Pancreas (tissue), 10 donors: Measurements from ENCODE around the gene ABL1. TPM values are rescaled to one million over a fixed set of nuclear protein-coding genes. Genes with fewer than 3 reads are reported as not detected.

Experiments
- ATAC-seq, 4 donors: fragments of 200-7000 bp; cut with Tn5 transposase; one replicate each; pipeline versions ENCODE4 v1.8.0 to v1.9.1; 2020; ENCODE audit warnings: mild to moderate bottlenecking in 4 of 4, moderate library complexity in 4 of 4
- DNase-seq, 6 donors: peaks; one replicate each; pipeline ENCODE4 v3.0.0-alpha.2; 2020
- FAIRE-seq: peaks from 2 replicates; lab custom pipeline; 2012; peaks lifted over from hg19 to GRCh38; lab: Jason Lieb, UNC
- H3K27ac ChIP-seq, 4 donors: fragments of 200-600 bp; sonication (generic); 1 replicate in 3 of 4; 2 replicates in 1 of 4; pipeline versions ENCODE4 v1.5.0 to v1.8.0; 2020
- H3K27me3 ChIP-seq, 4 donors: fragments of 200-600 bp; one replicate each; pipeline ENCODE4 v1.8.0; 2021
- H3K36me3 ChIP-seq, 3 donors: fragments of 200-600 bp; sonication (generic) in 1 of 3; one replicate each; pipeline versions ENCODE4 v1.5.0 to v1.8.0; 2020 to 2021
- H3K4me1 ChIP-seq, 3 donors: fragments of 200-600 bp; one replicate each; pipeline ENCODE4 v1.8.0; 2021
- H3K4me3 ChIP-seq, 4 donors: fragments of 200-600 bp; sonication (generic) in 2 of 4; one replicate each; pipeline versions ENCODE4 v1.5.0 to v1.8.0; 2020 to 2021
- H3K9me3 ChIP-seq, 4 donors: fragments of 200-600 bp; one replicate each; pipeline ENCODE4 v1.8.0; 2021
- WGBS, 2 donors: extraction: QIAGEN DNeasy Blood & Tissue Kit; methylation state at CpG; one replicate each; pipeline ENCODE4 v1.1.7; 2013; 5-methylcytosine and 5-hydroxymethylcytosine counted together
- intact Hi-C, 3 donors: fragments of 100-400 bp; cut with DNase I; formaldehyde crosslinking; loops; one replicate each; pipeline versions ENCODE4 v1.11.1 to v1.14.2; 2022
- polyA plus RNA-seq, 2 donors: library from polyadenylated mRNA; stranded (reverse); fragments of 200-250 nt; gene quantifications; one replicate each; pipeline ENCODE4 v1.2.3, GENCODE V29; 2013
- total RNA-seq, 6 donors: library from RNA; stranded (reverse); fragmentation: NEBNext Ultra II Directional in 4 of 6; extraction: Animal tissue kit (Norgen Biotek cat#: 25700) in 4 of 6; gene quantifications; one replicate each; pipeline versions ENCODE4 v1.2.1 to v1.2.4, GENCODE V29; 2021 to 2023
- TF ChIP-seq, protein P1 (sequence below), 4 donors: fragments of 200-600 bp; sonication (generic) in 3 of 4; IDR thresholded peaks; one replicate each; pipeline versions ENCODE4 v1.5.0 to v1.8.0; 2021; ENCODE audit warnings: antibody characterized with exemption in 4 of 4
- donor health status: healthy with polysubstance abuse.
- donor health status: DM: no; HTN: no; CAD: no; lungs with moderate emphysema.
- donor health status: DM: no; HTN: no; CAD: no.
- donor health status: control.
- donor health status: control.
- donor health status: Bipolar disorder and iron deficiency.
- donor health status: DM: yes; HTN: yes; CAD: no.
- donor health status: DM: no; HTN: no; CAD: no.
- donor health status: DM: no; HTN: no; CAD: no.
- donor health status: DM: yes; HTN: yes; CAD: no.

The ABL1 gene
- total and polyA plus RNA-seq, 8 donors = 15.3 to 31.9 (median 19.4) TPM

DNA sequence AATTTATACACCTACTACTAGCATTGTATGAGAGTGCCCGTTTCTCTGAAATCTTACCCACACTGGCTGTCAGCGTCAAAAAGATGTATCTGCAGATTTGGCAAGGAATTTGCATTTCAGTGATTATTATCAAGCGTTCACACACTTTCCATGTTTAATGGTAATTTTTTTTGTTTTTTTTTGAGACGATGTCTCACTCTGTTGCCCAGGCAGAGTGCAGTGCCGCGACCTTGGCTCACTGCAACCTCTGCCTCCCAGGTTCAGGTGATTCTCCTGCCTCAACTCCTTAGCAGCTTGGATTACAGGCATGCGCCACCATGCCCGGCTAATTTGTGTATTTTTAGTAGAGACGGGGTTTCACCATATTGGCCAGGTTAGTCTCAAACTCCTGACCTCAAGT lies 14.3 kb downstream of the ABL1 start:
- DNase-seq = no peak
- Histone ChIP-seq H3K4me3 (no peak overlapping the region), H3K9me3 (no peaks in the 10 kb centered on the region), H3K4me1 (peaks cover 5 to 13% (median 8%) of the 10 kb centered on the region in 3 donors), H3K27ac (no peak overlapping the region), H3K27me3 (no peaks in the 10 kb centered on the region), H3K36me3 (peaks cover 0 to 3% (median 0%) of the 10 kb centered on the region in 3 donors)
- no peak for FAIRE-seq
- intact Hi-C loops = no loop called here
- no peak for ATAC-seq
- TF ChIP-seq, protein P1, sequence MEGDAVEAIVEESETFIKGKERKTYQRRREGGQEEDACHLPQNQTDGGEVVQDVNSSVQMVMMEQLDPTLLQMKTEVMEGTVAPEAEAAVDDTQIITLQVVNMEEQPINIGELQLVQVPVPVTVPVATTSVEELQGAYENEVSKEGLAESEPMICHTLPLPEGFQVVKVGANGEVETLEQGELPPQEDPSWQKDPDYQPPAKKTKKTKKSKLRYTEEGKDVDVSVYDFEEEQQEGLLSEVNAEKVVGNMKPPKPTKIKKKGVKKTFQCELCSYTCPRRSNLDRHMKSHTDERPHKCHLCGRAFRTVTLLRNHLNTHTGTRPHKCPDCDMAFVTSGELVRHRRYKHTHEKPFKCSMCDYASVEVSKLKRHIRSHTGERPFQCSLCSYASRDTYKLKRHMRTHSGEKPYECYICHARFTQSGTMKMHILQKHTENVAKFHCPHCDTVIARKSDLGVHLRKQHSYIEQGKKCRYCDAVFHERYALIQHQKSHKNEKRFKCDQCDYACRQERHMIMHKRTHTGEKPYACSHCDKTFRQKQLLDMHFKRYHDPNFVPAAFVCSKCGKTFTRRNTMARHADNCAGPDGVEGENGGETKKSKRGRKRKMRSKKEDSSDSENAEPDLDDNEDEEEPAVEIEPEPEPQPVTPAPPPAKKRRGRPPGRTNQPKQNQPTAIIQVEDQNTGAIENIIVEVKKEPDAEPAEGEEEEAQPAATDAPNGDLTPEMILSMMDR (IDR thresholded peaks at IDR 0.05) = no peak
- 85 to 86% methylated on average over 9 of the region's 9 CpGs for WGBS, 2 donors

DNA sequence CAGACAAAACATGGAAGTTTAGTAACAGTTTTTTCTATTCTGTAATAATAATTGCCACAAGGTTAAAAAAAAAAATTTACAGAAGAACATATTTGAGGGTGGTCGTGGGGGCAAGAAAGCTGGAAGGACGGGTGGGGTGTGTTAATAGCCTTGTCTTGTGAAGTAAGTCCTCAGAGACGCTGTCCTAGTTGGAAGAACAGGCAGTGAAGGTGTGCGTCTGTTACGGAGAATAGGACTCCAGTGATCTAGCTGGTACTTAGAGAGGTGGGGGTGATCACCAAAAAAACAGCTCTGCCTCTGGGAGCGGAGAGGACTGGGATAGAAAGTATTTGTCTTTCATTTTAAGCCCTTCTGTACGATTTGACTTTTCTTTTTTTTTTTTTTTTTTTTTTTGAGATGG lies 17.7 kb downstream of the ABL1 start:
- no peak for FAIRE-seq
- no peaks in the 10 kb centered on the region for H3K4me1 ChIP-seq
- DNase-seq = no peak
- H3K27me3 ChIP-seq = no peaks in the 10 kb centered on the region
- TF ChIP-seq, protein P1 (IDR thresholded peaks at IDR 0.05) = no peak
- ATAC-seq = no peak
- intact Hi-C loops = no loop called here
- H3K36me3 ChIP-seq = peaks cover 0 to 21% (median 0%) of the 10 kb centered on the region in 3 donors
- no peak overlapping the region for H3K4me3 ChIP-seq
- 88 to 91% methylated on average over 7 of the region's 7 CpGs for WGBS, 2 donors
- H3K27ac ChIP-seq = no peak overlapping the region
- no peaks in the 10 kb centered on the region for H3K9me3 ChIP-seq

- Histone ChIP-seq H3K9me3 (no peaks in the 10 kb centered on the region), H3K36me3 (peaks cover 0 to 21% (median 0%) of the 10 kb centered on the region in 3 donors), H3K4me3 (no peak overlapping the region), H3K27ac (no peak overlapping the region), H3K27me3 (no peaks in the 10 kb centered on the region), H3K4me1 (no peaks in the 10 kb centered on the region)
- 86 to 87% methylated on average over 8 of the region's 8 CpGs for WGBS, 2 donors
- TF ChIP-seq, protein P1 (IDR thresholded peaks at IDR 0.05) = no peak
- DNase-seq = no peak
- ATAC-seq = no peak
- FAIRE-seq = no peak
- intact Hi-C loops = no loop called here
Observed at GRCh38 chr9:130854092-130854491, 19.0 kb downstream of the ABL1 start.

- no peak for ATAC-seq
- Histone ChIP-seq H3K27ac (no peak overlapping the region), H3K4me3 (no peak overlapping the region), H3K36me3 (peaks cover 0 to 21% (median 0%) of the 10 kb centered on the region in 3 donors), H3K27me3 (no peaks in the 10 kb centered on the region), H3K9me3 (no peaks in the 10 kb centered on the region), H3K4me1 (no peaks in the 10 kb centered on the region)
- DNase-seq = no peak
- intact Hi-C loops = no loop called here
- TF ChIP-seq, protein P1 (IDR thresholded peaks at IDR 0.05) = no peak
- FAIRE-seq = no peak
- WGBS, 2 donors = 91 to 92% methylated on average over 9 of the region's 9 CpGs
Observed at GRCh38 chr9:130854835-130855234, 19.8 kb downstream of the ABL1 start.

DNA sequence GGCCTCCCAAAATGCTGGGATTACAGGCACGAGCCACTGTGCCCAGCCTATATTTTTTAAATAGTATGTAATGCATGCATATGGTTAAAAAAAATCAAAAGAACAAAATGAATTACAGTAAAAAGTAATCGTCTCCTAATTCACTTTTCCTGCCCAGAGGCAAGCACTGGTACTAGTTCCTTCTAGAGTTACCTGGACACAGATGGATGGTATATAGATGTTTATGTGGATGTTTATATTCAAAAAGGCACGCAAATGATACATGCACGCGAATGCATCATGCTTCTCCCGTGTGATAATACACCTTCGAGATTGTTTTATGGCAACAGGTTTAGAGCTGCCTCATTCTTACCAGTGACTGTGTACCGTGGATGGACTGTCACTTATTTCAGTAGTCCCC lies 21.4 kb downstream of the ABL1 start:
- H3K27ac ChIP-seq = no peak overlapping the region
- DNase-seq (no peak), FAIRE-seq (no peak), ATAC-seq (no peak)
- H3K27me3 ChIP-seq = no peaks in the 10 kb centered on the region
- H3K36me3 ChIP-seq = peaks cover 0 to 21% (median 0%) of the 10 kb centered on the region in 3 donors
- intact Hi-C loops = no loop called here
- 80 to 86% methylated on average over 8 of the region's 8 CpGs for WGBS, 2 donors
- TF ChIP-seq, protein P1 (IDR thresholded peaks at IDR 0.05) = no peak
- no peaks in the 10 kb centered on the region for H3K4me1 ChIP-seq
- no peak overlapping the region for H3K4me3 ChIP-seq
- no peaks in the 10 kb centered on the region for H3K9me3 ChIP-seq
